ENCODE data around the gene AICDA. TPM values are rescaled to one million over a fixed set of nuclear protein-coding genes. Genes with fewer than 3 reads are reported as not detected.
"Not testable (repeated sequence)": the region's sequence is repeated elsewhere in the genome, so short reads cannot be mapped to it uniquely, and the experiment has no call there.

The AICDA gene
- total RNA-seq, 4 donors from 2014 or later: not detected

GRCh38 chr12:8638951-8639350, 26.3 kb upstream of the AICDA start:
- Histone ChIP-seq H3K4me3 (no peak overlapping the region), H3K4me1 (no peaks in the 10 kb centered on the region), H3K27me3 (peaks cover 3% of the 10 kb centered on the region), H3K27ac (no peak overlapping the region), H3K36me3 (no peaks in the 10 kb centered on the region), H3K9me3 (no peaks in the 10 kb centered on the region)
- WGBS: 74% methylated on average over 4 of the region's 4 CpGs
- no peak for TF ChIP-seq POLR2AphosphoS5 (IDR thresholded peaks at IDR 0.05)
- TF ChIP-seq CTCF (IDR thresholded peaks at IDR 0.05): no peak
- no peak for TF ChIP-seq EP300 (IDR thresholded peaks at IDR 0.05)
- no peak for TF ChIP-seq POLR2A (IDR thresholded peaks at IDR 0.05)
- DNase-seq (ENCODE audit: low spot score in 2 of 2): no peak

- Histone ChIP-seq H3K4me3 (no peak overlapping the region), H3K27me3 (peaks cover 3% of the 10 kb centered on the region), H3K36me3 (no peaks in the 10 kb centered on the region), H3K4me1 (no peaks in the 10 kb centered on the region), H3K9me3 (no peaks in the 10 kb centered on the region), H3K27ac (no peak overlapping the region)
- WGBS: 71% methylated on average over 3 of the region's 4 CpGs
- TF ChIP-seq POLR2A (IDR thresholded peaks at IDR 0.05) (no peak), POLR2AphosphoS5 (IDR thresholded peaks at IDR 0.05) (no peak), EP300 (IDR thresholded peaks at IDR 0.05) (no peak), CTCF (IDR thresholded peaks at IDR 0.05) (no peak)
- DNase-seq (ENCODE audit: low spot score in 2 of 2): no peak
Measured at GRCh38 chr12:8637666-8638065, 25.0 kb upstream of the AICDA start.

GRCh38 chr12:8637244-8637643, 24.6 kb upstream of the AICDA start:
- peaks cover 3% of the 10 kb centered on the region for H3K27me3 ChIP-seq
- no peaks in the 10 kb centered on the region for H3K36me3 ChIP-seq
- H3K9me3 ChIP-seq: no peaks in the 10 kb centered on the region
- TF ChIP-seq POLR2A (IDR thresholded peaks at IDR 0.05) (no peak), EP300 (IDR thresholded peaks at IDR 0.05) (no peak), POLR2AphosphoS5 (IDR thresholded peaks at IDR 0.05) (no peak), CTCF (IDR thresholded peaks at IDR 0.05) (no peak)
- H3K4me3 ChIP-seq: no peak overlapping the region
- H3K27ac ChIP-seq: no peak overlapping the region
- no peaks in the 10 kb centered on the region for H3K4me1 ChIP-seq
- no peak for DNase-seq (ENCODE audit: low spot score in 2 of 2)
- 89% methylated on average over 5 of the region's 7 CpGs for WGBS

- H3K4me1 ChIP-seq: no peaks in the 10 kb centered on the region
- TF ChIP-seq CTCF (IDR thresholded peaks at IDR 0.05): no peak
- no peak for TF ChIP-seq EP300 (IDR thresholded peaks at IDR 0.05)
- no peak for TF ChIP-seq POLR2AphosphoS5 (IDR thresholded peaks at IDR 0.05)
- TF ChIP-seq POLR2A (IDR thresholded peaks at IDR 0.05): no peak
- H3K27ac ChIP-seq: no peak overlapping the region
- H3K27me3 ChIP-seq: peaks cover 3% of the 10 kb centered on the region
- H3K36me3 ChIP-seq: no peaks in the 10 kb centered on the region
- 65% methylated on average over 4 of the region's 5 CpGs for WGBS
- no peak overlapping the region for H3K4me3 ChIP-seq
- no peaks in the 10 kb centered on the region for H3K9me3 ChIP-seq
- DNase-seq (ENCODE audit: low spot score in 2 of 2): no peak
Measured at GRCh38 chr12:8636581-8636980, 23.9 kb upstream of the AICDA start.

GRCh38 chr12:8636007-8636346, 23.3 kb upstream of the AICDA start:
- WGBS: 54% methylated on average over 8 of the region's 8 CpGs

GRCh38 chr12:8635342-8636006, 22.8 kb upstream of the AICDA start:
- not testable (repeated sequence) for H3K27ac ChIP-seq; H3K4me3 ChIP-seq; H3K4me1 ChIP-seq; H3K36me3 ChIP-seq; H3K27me3 ChIP-seq; DNase-seq (ENCODE audit: low spot score in 2 of 2); H3K9me3 ChIP-seq
- WGBS: 65% methylated on average over 8 of the region's 9 CpGs

More at GRCh38 chr12:8636007-8636346, 23.3 kb upstream of the AICDA start:
- not testable (repeated sequence) for H3K4me1 ChIP-seq; DNase-seq (ENCODE audit: low spot score in 2 of 2); H3K9me3 ChIP-seq; H3K36me3 ChIP-seq; H3K27me3 ChIP-seq; H3K27ac ChIP-seq; H3K4me3 ChIP-seq
